Stimulated activated CD4-positive, alpha-beta T cell treated with anti-CD3 and anti-CD28 coated beads, Interleukin-1b, Interleukin-23, amount 100 ng/mL, for 24 hours (primary cell): ENCODE data around the gene SRCAP.

ENCODE experiments used
- DNase-seq, 4 experiments: peaks; one replicate each; pipeline ENCODE4 v3.0.0-alpha.2; 2020; ENCODE audit warnings: low read depth in 4 of 4, low spot score in 1 of 4

Gene SRCAP

DNA sequence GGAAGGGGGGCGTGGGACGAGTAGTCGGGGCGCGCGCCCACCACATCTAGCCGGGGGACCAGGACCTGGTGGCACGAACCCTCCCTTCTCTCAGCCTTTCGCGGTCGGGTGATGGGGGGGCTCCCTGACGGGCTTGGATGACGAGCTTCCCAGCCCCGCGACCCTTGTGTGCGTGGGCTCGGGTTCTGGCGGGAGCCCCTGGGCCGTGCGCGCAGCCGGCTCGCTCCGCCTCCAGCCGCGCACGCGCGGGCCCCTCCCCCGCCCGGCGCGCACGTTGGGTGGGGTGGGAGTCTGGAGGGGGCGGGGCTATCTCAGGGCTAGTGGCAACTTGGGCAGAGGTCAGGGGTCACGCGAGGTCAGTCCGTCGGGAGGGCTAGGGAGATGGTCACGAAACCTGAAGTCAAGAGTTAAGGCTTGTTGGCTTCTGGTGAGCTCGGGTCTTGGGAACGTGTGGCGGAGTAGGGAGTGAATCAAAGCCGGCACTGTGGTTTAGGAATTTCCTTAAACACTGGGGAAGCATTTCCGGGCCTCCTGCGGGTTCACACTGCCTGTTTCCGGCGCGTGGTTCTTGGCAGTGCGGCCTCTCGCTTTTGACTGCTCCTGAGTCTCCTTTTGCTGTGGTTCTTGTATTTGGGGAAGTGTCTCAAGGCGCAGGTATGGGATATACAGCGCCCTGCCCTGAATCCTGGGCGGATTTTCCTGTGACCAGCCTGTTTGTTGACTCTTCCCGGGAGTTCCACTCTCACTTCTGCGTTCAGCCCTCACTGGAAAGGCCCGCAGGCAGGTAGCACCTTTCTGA, at the start of gene SRCAP:
Gene SRCAP, plus strand, starts transcription at position 356 of the 799 bp plus-strand sequence. CDS start 1,654 bp downstream, outside the sequence.
- DNase-seq, result peak; percentile 66 to 90 (median 82)

DNA sequence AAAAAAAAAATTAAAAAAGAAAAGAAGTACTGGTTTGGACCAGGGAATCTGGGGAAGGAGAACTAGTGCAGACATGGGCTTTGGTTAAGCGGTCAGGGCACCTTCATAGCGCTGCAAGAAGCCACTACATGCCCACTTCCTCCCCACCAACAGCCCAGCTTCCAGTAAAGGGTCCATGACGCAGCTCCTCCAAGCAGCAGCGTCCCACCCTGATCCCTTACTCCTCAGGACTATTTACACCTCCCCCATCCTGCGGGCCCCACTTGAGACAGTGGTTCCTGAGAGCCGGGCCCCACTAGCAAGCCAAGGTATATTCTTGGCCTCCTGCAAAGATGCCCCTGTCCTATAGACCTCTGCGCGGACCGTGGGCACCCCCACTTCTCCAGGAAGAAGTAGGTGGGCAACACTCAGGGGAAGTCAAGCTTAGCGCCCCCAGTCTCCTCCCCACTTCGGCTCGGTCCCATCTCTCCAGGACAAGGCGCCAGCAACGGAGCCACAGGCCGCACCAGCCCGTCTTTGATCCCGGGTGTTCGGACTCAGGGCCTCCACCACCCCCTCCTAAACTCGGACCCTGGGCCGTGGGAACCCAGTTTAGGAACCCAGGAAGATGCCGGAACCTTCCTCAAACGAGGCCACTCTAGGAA, 49.1 kb upstream of the SRCAP start:
- peak in 1 of 4 experiments; percentile 27 for DNase-seq

DNA sequence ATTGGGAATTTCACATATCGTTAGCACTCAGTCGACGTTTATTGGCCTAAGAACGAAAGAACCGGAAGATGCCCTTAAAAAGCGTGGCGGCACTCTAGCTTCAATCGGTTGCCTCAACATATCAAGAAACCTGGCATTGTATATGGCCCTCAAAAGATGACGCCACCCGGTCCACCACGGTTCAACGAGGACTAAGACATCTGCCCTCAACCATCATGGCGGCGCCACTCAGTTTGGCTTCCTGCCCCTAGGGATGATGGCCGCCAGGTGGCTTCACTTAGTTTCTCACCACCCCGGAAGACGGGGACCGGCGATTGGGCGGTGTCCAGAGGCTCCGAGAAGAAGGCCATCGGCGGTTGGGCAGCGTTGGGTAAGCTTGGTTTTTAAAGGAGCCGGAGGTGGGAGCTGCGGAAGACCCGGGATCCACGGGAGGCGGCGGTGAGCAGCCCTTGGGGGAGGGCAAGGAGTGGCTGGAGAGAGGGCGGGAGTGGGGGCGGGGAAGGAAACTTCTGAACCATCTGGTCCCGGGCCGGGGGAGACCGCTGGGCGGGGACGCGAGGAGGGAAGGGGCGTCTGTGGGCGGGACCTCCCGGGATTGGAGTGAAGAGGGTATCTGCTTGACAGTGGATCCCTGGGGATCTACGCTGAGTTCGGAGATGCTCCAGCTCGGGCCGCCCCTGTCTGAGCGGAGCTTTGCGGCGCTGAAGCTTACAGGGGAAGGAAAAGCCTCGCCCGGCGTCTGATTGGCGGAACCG, 48.4 kb upstream of the SRCAP start, which contains the start of gene PRR14:
Gene PRR14, plus strand, starts transcription at position 592 of the 755 bp plus-strand sequence. CDS start 686 bp downstream, outside the sequence.
- DNase-seq, result peak; percentile 88 to 98 (median 98)

DNA sequence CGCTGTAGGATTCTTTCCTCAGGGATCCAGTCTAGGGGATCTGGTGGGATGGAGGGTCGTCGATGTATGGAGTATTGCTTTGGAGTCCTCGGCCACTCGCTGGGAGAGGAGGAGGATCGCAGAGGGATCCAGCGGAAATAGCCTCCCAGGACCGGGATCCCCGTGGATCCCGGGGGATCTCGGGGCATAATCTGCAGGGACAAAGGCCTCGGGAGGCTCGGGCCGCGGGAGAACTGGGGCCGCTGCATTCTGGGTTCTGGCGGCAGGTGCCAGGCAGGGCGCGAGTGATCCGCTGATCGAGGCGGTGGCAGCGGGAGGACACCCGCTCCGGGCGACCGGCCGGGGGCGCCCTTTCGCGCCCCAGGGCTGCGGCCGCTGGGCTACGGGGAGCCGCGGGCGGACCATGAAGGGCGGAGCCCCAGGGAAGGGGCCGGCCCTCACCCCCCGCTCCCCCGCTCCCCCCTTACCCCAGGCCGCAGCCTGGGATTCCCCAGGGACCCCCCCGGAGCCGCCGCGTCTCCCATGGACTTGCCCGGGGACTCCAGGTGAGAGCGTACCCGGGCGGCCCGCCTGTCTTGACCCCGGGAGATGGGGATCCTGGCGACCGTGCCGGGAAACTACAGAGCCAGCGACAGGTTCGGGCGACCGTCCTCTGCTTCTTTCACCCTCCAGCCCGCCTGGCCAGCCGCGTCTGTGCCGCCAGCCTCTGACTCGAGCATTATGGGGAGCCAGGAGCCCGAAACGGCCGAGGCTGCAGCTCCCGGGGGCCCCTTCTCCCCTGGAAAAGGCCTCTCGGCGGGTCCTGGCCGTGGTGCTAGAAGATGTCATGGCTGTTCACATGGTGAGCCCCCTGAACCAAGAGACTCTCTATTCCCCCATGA, 47.6 kb upstream of the SRCAP start:
- peak; percentile 54 to 69 (median 59) for DNase-seq

DNA sequence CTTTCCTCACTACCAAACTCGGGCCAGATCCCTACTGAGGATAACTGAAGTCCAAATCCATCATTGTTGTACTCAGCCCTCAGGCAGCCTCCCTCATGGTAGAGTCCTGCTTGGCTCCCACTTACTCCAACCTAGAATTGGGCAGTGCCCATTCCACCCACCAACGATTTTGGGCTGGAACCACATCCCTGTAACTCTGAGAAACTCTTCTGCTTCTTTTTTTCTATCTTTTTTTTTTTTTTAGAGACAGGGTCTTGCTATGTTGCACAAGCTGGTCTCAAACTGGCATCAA, 47.0 kb upstream of the SRCAP start:
- no peak for DNase-seq

DNA sequence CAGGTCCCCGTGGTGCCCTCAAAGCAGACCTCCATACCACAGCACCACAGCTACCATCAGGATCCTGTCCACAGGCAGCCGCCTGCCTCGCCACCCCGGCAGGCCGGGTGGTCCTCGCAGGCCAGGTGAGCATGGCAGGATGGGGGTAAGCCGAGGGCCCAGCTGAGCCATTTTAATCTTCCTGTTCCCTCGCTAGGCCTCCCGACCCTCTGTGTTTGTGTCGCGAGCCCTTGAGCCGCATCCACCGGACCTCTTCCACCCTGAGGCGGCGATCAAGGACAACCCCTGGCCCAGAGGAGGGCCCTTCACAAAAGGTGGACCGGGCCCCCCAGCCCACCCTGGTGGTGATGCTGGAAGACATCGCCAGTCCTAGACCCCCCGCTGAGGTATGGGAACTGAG, 46.3 kb upstream of the SRCAP start:
- no peak for DNase-seq

DNA sequence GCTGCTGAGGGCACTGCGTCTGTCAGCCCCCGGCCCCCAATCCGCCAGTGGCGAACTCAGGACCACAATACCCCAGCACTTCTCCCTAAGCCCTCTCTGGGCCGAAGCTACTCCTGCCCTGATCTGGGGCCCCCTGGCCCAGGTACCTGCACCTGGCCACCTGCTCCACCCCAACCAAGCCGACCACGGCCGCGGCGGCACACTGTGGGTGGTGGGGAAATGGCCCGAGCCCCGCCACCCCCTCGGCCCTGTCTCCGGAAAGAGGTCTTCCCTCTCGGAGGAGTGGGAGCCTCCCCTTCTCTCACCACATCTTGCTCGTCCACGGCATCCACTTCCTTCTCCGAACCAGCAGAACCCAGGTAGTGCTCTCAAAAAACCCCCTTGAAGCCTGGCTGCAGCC, 44.1 kb upstream of the SRCAP start:
- no peak for DNase-seq

DNA sequence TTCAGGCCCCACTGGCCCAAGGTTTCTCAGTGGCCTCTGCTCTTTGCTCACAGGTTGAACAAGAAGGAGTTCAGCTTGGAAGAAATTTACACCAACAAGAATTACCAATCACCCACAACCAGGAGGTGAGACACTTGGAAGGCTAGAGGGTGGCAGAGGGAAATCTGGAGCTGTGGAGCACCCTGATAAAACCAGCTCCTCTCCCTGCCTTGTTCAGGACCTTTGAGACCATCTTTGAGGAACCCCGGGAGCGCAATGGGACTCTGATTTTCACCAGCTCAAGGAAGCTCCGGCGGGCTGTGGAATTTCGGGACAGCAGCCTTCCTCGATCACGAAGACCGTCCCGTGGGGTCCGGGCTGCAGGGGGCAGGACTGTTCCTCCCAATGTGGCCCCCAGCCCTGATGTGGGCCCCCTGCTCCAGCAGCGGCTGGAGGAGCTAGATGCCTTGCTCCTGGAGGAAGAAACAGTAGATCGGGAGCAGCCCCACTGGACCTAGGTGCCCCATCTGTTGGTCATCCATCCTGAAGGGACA, 43.1 kb upstream of the SRCAP start:
- DNase-seq, result no peak

DNA sequence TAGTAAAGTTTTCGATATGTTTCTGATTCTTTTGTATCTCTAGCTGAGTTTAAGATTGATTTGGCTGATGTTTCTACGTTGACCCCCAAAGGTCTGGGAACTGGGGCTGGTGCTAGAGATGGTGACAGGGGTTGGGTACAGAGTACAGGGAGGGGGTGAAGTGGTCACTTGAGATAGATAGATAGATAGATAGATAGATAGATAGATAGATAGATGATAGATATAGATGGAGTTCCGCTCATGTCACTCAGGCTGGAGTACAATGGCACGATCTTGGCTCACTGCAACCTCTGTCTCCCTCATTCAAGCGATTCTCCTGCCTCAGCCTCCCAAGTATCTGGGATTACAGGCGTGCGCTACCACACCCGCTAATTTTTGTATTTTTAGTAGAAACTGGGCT, 42.6 kb upstream of the SRCAP start:
- DNase-seq, result no peak

DNA sequence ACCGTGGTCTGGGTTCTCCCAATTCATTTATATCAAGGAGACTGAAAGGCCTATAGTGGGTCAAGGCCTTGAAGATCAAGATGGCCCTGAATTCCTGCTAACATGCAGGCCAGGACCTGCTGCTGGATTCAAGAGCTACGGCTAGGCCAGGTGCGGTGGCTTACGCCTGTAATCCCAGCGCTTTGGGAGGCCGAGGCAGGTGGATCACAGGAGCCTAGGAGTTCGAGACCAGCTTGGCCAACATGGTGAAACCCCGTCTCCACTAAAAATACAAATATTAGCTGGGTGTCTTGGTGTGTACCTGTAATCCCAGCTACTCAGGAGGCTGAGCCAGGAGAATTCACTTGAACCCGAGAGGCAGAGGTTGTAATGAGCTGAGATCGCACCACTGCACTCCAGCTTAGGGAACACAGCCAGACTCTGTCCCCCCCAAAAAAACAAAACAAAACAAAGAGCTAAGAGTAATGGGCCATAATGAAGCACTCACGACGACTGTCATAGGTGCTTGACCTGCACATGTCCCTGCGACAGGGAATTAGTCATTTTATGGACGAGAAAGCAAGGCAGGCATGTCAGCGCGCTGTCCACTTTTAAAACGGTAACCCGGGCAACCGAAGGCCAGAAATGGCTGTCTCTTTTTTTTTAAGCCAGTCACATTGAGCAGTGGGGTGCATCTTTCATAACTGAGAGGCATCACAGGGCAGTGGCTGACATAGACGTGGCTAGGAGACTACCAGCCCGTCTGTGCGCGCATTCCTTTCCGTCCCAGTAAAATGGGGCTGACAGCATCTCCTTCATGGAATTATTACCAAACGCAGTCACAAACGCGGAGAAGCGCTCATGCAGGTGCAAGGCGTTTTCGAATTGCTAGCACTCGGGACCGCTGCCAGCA, 41.8 kb upstream of the SRCAP start:
- DNase-seq, result no peak

DNA sequence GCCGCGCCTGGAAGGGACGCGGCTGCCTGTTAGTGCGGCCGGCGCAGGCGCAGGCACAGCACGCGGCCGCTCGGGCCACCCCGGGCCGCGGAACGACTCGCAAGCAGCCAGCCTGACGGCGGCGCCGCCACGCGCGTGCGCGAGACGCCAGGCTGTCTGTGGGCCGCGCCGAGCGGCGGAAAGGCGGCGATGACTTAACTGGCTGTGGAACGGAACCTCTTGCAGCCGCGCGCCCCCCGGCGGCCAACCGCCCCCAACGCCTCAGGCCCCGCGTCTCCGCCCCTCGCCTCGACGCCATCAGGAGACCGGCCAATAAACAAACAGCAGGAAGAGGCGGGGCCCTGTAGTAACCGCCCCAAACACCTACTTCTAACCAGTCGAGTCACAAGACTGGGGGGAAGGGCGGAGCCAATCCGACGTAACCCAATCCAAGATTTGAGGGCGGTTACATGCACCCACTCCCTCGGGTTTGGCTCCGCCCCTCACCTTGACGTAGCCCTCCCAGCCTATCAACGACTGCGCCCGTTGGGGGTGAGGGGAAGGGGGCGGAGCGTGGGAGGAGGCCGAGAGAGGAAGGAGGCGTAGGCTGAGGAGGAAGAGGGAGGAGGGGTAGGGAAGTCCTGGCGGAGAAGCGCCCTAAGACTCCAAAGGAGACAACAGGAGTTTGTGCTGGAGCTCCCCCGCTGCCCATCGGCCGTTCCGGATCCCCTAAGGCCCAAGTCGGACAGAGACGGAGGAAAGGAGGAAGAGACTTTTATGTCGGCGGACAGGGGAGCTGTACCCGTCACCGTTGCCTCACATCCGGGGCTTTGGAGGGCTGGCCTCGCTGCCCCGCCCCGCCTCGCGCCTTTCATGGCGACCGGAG, 40.9 kb upstream of the SRCAP start, which contains the start of gene FBRS:
Gene FBRS, plus strand, starts transcription at position 566 of the 865 bp plus-strand sequence. CDS start 1,088 bp downstream, outside the sequence.
- DNase-seq, result peak; percentile 99 to 100 (median 100)

DNA sequence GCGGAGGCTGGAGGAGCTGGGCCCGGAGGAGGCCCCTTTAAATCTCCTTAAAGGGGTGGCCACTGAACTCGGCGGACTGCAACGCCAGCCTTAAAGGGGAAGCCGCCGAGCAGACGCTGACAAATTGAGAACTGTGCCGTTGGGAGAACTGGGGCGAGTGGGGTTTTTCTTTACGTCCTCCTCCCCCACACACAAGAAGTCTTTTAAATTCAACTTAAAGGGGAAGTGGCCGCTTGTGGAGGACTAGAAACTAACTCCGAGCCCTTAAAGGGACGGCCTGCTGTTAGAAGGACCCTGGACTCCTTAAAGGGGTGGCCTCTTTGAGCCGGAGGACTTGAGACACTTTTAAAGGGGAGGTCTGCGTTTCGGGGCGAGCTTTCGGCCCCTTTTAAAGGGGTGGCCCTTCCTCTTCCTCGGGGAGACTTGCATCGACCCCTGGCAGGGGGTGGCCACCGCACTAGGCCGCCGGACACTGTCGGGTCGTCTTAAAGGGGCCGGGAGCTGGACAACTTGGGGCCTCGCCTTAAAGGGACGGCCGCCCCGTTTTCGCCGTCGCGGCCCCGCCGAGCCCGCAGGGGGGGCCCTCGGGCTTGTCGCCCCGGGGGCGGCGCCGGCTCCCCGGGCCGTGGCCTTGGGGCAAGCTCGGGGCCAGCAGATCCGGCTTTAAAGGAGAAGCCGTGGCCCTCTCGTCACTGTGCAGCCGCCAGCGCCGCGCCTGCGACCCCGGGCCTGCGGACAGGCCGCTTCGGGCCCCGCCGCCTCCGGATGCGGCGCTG, 40.1 kb upstream of the SRCAP start:
- DNase-seq, result peak in 2 of 4 experiments; percentile 80 to 91

DNA sequence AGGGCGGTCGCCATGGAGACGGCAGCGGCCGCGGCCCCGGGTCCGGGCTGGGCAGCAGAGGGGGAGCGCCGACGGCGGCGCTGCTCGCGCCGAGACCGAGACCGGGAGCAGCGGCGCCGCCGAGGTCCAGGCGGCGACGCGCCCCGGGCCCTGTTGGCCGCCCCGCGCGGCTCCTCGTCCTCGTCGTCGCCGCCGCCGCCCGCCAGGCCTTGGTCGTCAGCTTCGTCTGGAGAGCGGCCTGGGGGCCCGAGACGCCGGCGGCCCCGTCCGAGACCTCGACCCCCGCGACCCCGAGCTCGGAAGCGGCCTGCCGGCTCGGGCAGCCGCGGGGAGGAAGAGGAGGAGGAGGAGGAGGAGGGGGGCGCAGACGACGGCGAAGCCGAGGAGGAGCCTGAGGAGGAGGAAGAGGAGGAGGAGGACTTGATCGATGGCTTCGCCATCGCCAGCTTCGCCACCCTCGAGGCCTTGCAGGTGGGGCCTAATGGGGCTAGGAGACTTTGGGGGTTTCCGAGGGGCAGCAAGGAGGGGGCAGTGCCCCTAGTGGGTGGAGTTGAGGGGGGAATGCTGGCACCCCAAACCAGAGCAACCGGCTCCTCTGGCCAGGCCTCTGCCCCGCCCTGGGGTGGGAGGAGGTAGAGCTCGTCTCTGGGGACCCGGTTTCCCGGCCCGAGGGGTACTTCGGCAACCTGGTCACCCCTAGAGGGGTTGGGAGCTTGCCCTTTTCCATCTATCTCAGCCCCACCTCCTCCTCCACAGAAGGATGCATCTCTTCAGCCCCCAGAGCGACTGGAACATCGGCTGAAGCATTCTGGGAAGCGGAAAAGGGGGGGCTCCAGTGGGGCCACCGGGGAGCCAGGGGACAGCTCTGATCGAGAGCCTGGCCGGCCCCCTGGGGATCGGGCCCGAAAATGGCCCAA, 39.2 kb upstream of the SRCAP start:
- DNase-seq, result peak in 3 of 4 experiments; percentile 14 to 37 (median 37)

DNA sequence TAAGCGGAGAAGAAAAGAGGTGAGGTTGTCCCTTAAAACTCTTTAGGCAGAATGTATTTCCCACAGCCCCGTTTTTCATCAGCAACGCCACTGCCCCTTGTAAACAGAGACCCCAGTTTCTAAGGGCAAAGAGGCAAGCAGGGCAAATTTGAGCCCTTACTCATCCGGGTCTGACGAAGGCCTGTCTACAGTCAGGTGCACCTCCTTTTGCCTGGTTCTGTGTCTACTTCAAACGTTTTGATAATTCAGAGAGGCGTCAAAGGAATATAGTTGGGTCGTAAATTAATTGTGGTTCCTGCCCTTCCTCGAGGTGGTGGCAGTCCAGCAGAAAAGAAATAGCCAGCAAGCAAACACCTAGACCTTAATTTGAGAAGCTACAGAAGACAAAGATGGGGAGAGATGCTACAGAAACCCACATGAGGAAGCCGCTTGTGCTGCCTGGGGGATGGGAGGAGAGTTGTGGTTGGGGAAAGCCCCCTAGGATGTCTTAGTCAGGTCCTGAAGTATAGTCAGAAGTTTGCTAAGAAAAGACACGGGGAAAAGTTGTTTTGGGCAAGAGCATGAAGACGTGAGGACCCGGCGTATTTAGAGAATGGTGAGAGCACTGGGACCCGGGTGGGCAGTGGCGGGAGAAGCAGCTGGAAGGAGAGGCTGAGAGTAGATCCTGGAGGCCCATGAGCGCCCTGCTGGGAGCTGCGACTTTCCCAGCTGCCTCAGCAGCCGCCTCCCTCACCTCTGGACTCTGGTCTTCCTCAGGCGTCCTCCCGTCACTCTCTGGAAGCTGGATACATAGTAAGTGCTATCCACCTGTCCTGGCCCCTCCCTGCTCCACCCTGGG, 38.3 kb upstream of the SRCAP start:
- peak; percentile 55 to 80 (median 64) for DNase-seq

DNA sequence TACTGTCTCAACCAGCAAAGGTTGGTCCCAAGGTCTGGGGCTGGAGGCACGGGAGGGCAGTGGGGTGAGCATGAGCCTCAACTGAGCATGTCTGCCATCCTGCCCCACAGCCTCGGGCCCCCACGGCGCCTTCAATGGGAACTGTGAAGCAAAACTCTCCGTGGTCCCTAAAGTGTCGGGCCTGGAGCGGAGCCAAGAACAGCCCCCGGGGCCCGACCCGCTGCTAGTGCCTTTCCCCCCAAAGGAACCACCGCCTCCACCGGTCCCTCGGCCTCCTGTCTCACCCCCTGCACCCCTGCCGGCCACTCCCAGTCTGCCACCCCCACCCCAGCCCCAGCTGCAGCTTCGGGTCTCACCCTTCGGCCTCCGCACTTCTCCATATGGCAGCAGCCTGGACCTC, 36.5 kb upstream of the SRCAP start:
- DNase-seq, result no peak

DNA sequence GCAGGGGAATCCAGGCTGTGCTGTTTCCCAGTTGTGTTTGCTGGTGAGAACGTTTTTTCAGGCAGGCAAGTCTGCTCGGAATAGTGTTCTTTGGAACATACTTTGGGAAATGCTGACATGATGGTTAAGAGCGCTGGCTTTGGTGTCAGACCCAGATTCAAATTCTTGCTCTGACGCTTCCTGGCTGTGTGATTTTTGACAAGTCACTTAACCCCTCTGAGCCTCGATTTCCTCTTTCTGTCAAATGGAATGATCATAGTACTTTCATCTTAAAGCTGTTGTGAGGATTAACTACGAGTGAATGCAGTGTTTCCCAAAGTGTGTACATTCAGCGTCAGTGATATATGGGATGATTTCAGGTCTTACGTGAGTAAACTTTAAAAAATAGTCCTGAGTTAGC, 35.9 kb upstream of the SRCAP start:
- DNase-seq, result no peak
